H1 (cell line): ENCODE data around the gene MTR.

ENCODE experiments used
- ATF3 ChIP-seq: IDR thresholded peaks from 2 replicates; pipeline ENCODE4 v1.6.1; 2011; ENCODE audit warnings: low read depth, mild to moderate bottlenecking, low read length; ENCODE audit not compliant: insufficient read depth
- CHD2 ChIP-seq: IDR thresholded peaks from 2 replicates; pipeline ENCODE4 v1.6.1; 2012; ENCODE audit warnings: low read length, improper control_type of control experiment
- CTCF ChIP-seq, 3 experiments: IDR thresholded peaks; 1 replicate in 2 of 3; 2 replicates in 1 of 3; pipeline versions ENCODE4 v1.5.1 to v1.6.1; 2011; ENCODE audit warnings: low read length in 3 of 3, mild to moderate bottlenecking in 3 of 3, inconsistent platforms in 2 of 3, low read depth in 1 of 3, moderate library complexity in 1 of 3; ENCODE audit not compliant: insufficient read depth in 1 of 3; ENCODE audit errors: control extremely low read depth in 1 of 3
- EP300 ChIP-seq, 2 experiments: IDR thresholded peaks; 1 replicate in 1 of 2; 2 replicates in 1 of 2; pipeline ENCODE4 v1.6.1; 2011 to 2012; ENCODE audit warnings: low read depth in 2 of 2, low read length in 2 of 2, mild to moderate bottlenecking in 2 of 2, borderline replicate concordance in 1 of 2, inconsistent platforms in 1 of 2, moderate library complexity in 1 of 2
- GTF2F1 ChIP-seq: IDR thresholded peaks from 2 replicates; pipeline ENCODE4 v1.6.1; 2012; ENCODE audit warnings: low read depth, low read length, improper control_type of control experiment, borderline replicate concordance
- JUN ChIP-seq: IDR thresholded peaks from 2 replicates; pipeline ENCODE4 v1.6.1; 2011; ENCODE audit warnings: low read depth, mild to moderate bottlenecking, improper control_type of control experiment, low read length
- PHF8 ChIP-seq: fragments of 200-600 bp; sonication (generic); conservative IDR thresholded peaks from 2 replicates; pipeline ENCODE4 v1.7.1; 2012; ENCODE audit warnings: low read depth, mild to moderate bottlenecking, inconsistent platforms, low read length, moderate library complexity
- POLR2A ChIP-seq, 2 experiments: IDR thresholded peaks; 1 replicate in 1 of 2; 2 replicates in 1 of 2; pipeline ENCODE4 v1.6.1; 2011; ENCODE audit warnings: low read depth in 2 of 2, low read length in 2 of 2, mild to moderate bottlenecking in 2 of 2; ENCODE audit errors: control extremely low read depth in 1 of 2
- POU5F1 ChIP-seq: IDR thresholded peaks from 2 replicates; pipeline ENCODE4 v1.6.1; 2011; ENCODE audit warnings: low read depth, mild to moderate bottlenecking, low read length, moderate library complexity
- TBP ChIP-seq: IDR thresholded peaks from 2 replicates; pipeline ENCODE4 v1.6.1; 2011; ENCODE audit warnings: low read depth, low read length, improper control_type of control experiment
- TCF12 ChIP-seq: IDR thresholded peaks from 2 replicates; pipeline ENCODE4 v1.6.1; 2011; ENCODE audit warnings: low read depth, mild to moderate bottlenecking, low read length
- YY1 ChIP-seq: IDR thresholded peaks from 2 replicates; pipeline ENCODE4 v1.6.1; 2011; ENCODE audit warnings: low read depth, mild to moderate bottlenecking, low read length

- TF ChIP-seq CTCF (IDR thresholded peaks at IDR 0.05; ENCODE audit: control extremely low read depth in 1 of 3, insufficient read depth in 1 of 3, low read depth in 1 of 3, low read length in 3 of 3) (no peak), JUN (no peak), EP300 (IDR thresholded peaks at IDR 0.05; ENCODE audit: borderline replicate concordance in 1 of 2, low read depth in 2 of 2, low read length in 2 of 2) (no peak), PHF8 (no peak), TBP (no peak), YY1 (no peak), CHD2 (no peak), POLR2A (IDR thresholded peaks at IDR 0.05; ENCODE audit: control extremely low read depth in 1 of 2, low read depth in 2 of 2, low read length in 2 of 2) (no peak), TCF12 (no peak), POU5F1 (no peak), ATF3 (no peak), GTF2F1 (no peak)
These were observed 21.2 kb upstream of the MTR start for GRCh38 chr1:236773919-236774318.
